IPS-NIHi7 (cell line): ENCODE data around the gene WSCD2.

Experiments
- DNase-seq: peaks from one replicate; pipeline ENCODE4 v3.0.0; 2012; ENCODE audit warnings: mixed read lengths; ENCODE audit errors: extremely low spot score

WSCD2 gene

GRCh38 chr12:108299516-108299915 is 170.4 kb downstream of the WSCD2 start:
- DNase-seq: no peak
